Stimulated activated CD8-positive, alpha-beta memory T cell treated with anti-CD3 and anti-CD28 coated beads, Interleukin-4, amount 100 ng/mL, for 4 hours (primary cell): ENCODE results near the gene SAXO1.
"Not testable (repeated sequence)": the region's sequence is repeated elsewhere in the genome, so short reads cannot be mapped to it uniquely, and the experiment has no call there.

Source experiments
- DNase-seq, 2 donors: peaks; one replicate each; pipeline ENCODE4 v3.0.0-alpha.2; 2020; ENCODE audit warnings: low read depth in 2 of 2, low spot score in 1 of 2

Gene SAXO1

DNA sequence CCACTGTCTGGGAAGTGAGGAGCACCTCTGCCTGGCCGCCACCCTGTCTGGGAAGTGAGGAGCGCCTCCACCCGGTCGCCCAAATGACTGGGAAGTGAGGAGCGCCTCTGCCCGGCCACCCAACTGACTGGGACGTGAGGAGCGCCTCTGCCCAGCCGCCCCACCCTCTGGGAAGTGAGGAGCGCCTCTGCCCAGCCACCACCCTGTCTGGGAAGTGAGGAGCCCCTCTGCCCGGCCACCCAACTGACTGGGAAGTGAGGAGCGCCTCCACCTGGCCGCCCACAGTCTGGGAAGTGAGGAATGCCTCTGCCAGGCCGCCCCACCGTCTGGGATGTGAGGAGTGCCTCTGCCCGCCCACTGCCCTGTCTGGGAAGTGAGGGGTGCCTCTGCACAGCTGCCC is 32.9 kb downstream of the SAXO1 start:
- DNase-seq = no peak

- no peak for DNase-seq
These were observed 33.7 kb downstream of the SAXO1 start for GRCh38 chr9:18999173-18999785.

GRCh38 chr9:18997151-18997550 is 35.9 kb downstream of the SAXO1 start:
- no peak for DNase-seq

DNA sequence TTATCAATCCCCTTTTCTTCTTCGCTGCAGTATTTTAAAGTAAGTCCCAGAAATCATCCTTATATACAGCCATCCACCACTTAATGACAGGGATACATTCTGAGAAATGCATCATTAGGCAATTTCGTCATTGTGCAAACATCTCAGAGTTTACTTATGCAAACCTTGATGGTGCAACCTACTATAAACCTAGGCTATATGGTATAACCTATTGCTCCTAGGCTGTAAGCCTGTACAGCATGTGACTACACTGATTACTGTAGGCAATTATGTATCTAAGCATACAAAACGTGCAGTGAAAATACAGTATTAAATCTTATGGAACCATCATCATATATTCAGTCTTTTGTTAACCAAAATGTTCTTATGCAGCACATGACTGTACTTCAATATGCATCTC is 36.8 kb downstream of the SAXO1 start:
- DNase-seq = no peak

- no peak for DNase-seq
These were observed 38.6 kb downstream of the SAXO1 start for GRCh38 chr9:18994263-18994916.

DNA sequence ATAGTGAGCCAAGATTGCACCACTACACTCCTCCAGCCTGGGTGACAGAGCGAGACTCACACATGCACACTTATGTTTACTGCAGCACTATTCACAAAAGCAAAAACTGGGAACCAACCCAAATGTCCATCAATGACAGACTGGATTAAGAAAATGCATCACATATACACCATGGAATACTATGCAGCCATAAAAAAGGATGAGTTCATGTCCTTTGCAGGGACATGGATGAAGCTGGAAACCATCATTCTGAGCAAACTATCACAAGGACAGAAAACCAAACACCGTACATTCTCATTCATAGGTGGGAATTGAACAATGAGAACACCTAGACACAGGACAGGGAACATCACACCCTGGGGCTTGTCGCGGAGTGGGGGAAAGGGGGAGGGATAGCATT is 41.8 kb downstream of the SAXO1 start:
- not testable (repeated sequence) for DNase-seq

DNA sequence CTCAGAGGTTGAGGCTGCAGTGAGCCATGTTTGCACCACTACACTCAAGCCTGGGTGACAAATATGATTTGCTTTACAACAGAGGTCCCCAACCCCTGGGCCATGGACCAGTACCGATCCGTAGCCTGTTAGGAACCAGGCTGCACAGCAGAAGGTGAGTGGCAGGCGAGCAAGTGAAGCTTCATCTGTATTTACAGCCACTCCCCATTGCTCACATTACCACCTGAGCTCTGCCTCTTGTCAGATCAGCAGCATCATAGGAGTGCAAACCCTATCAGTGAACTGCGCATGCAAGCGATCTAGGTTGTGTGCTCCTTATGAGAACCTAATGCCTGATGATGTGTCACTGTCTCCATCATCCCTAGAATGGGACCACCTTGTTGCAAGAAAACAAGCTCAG is 42.5 kb downstream of the SAXO1 start:
- DNase-seq = no peak

- DNase-seq = no peak
These were observed 43.1 kb downstream of the SAXO1 start for GRCh38 chr9:18989865-18990264.

DNA sequence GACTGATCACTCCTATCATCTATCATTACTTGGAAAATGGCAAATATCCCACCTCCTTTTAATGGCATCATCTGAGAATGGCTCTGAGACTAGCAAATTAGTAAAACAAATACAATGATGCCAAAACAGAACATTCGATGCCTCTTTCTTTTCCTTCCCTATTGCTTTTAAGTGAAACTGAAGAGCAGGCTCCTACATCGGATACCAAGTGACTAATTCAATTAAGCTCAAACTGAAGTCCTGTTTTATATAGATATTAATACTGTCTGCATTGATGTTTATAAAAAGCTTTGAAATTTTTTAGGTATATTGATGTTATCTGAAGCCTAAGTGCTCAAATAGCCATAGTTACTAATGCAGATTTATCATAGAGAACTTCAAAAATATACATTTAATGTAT is 43.9 kb downstream of the SAXO1 start:
- no peak for DNase-seq

DNA sequence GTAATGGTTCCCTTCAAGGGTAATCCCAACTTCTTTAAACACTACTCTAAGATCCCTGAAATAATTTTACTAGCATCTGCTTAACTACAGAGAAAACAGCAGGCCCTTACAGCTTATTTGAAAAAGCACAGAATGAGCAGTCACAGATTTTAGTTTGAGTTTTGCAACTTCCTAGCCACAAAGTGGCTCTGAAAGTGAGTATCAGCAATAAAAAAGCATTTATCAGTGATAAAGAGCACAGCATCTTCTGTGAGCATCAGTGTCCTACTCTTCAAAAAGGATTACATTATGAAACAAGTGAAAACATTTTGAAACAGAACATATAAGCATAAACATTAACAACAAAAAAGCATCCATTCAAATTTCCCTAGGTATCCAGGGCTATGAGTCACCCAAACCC is 45.0 kb downstream of the SAXO1 start:
- DNase-seq = no peak

DNA sequence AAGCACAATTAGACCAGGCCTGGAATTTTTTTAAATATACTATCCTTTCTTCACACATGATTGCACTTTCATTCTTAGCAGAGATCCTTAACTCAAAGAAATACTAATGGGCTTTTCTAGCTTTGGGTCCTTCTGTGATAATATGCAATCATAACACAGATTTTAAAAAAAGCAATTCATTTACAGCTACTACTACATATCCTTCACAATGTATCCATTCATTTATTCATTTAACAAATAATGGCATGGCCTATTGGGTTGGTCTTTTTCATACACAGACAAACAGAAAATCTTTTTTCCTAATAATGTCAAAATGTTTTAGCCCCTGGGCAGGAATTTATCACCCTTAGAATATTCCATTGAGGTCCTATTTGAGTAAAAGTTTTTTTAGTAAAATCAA is 47.0 kb downstream of the SAXO1 start:
- no peak for DNase-seq

DNA sequence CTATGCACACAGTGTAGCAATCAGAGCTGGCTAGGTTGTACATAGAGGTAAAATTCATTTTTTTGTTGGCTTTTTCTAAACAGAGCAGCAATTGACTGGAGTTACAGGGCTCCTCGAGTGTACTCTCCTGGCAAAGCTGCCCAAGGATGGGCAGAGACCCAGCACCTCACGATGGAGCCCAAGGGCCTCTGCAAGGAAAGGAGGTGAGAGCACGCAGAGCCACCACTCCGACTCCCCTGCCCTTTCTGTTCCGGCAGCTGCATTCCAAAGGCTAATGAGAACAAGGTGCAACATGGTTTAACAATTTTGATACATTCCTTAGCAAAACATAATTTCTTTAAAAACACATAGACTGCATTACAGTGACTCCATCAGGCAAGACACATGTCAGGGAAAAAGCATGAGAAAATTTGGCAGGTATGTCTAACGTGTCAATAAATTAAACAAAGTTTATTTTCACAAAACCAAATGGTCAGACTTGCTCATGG is 47.5 kb downstream of the SAXO1 start:
- no peak for DNase-seq

GRCh38 chr9:18982262-18982620 is 50.8 kb downstream of the SAXO1 start:
- DNase-seq = no peak

GRCh38 chr9:18981476-18982261 is 51.3 kb downstream of the SAXO1 start:
- DNase-seq = no peak

DNA sequence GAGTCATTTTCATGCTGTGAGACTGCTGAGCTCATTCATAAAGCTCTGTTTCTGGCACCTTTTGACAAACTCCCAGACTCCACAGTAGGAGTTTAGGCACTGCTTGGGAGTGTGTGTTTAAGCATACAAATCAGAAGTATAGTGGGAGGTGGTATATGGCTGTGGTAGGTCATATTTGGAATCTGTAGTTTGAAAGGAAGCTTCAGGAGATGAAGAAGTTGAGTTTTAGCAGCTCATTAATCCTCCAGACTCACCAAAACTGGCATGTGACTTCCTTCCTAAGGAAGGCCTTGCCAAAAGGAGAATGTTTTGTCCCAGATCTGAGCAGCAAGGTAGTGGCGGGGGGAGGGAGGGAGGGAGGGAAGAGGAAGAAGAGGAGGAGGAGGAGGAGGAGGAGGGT is 52.8 kb downstream of the SAXO1 start:
- no peak for DNase-seq

DNA sequence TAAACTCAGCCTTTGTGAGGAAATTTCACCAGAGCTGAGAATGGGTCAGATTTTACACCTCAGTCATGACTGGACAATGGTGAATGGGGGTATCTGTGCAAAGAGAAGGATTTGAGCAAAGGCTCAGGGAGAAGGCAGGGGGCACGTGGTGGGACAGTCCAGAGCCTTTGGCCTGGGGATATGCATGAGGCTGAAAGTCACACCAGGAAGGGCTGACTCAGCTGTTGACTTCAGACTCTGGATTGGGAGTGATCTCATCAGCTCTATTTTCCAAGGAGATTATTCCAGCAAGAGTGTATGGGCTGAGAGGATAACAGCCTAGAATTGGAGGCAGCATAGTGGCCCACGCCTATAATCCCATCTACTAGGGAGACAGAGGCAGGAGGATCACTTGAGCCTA is 53.6 kb downstream of the SAXO1 start:
- no peak for DNase-seq

DNA sequence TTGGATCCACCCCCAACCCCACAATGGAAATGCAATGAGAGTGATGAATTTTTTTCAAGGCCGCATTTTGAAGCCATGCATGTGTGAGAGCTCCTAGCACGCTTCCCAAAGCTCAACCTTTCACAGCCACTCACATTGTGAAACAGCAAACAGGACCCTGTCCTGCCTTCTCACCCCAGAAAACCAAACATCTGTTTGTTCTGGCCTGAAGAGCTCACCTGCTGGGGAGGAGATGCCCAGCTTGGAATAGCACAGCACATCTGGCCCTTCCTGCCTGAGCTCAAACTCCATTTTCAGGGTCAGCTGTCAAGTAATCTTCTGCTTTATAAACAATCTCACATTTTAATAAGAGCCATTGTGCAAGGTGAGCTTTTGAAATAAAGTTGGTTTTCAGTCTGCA is 54.8 kb downstream of the SAXO1 start:
- no peak for DNase-seq

- DNase-seq = no peak
These were observed 56.1 kb downstream of the SAXO1 start for GRCh38 chr9:18976709-18977531.

DNA sequence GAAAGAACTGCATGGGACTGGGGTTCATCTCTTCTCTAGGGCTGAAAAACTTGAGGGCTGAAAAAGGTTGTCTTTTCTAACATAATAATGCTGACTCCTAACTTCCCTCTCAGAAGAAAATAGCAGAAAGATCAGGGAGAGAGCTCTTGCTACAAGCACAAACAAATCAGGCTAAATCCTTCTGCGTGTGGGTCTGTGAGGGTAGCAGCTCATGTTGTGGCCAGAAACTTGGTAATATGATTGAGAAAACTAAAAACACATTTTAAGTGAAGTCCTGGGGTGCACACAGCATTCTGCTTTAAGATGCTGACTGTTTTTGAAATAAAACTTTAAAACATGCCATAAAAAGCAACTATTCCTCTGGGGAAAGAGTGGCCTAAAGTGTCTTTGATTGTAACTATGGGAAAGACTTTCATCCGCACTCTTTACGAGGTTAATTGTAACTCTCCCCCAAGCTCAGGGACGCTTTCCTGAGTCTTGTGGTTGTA is 56.7 kb downstream of the SAXO1 start:
- DNase-seq = no peak

DNA sequence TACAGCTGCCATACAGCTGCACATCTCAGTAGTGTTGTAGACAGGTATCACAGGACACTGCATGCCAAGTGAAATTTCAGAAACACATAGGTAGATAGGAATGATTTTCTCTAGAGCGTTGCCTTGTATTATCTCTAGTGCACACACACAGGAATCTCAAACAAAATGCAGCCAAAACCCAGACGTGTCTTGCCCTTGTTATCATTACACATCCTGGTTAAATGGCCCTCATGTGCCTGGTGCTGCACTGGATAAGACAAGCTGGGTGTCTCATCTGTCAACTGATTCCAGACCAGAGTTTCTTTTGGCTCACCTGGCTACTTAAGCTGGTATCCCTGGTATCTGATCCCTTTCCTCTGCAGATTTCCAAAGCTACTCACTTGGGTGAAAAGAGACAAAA is 59.7 kb downstream of the SAXO1 start:
- DNase-seq = no peak

DNA sequence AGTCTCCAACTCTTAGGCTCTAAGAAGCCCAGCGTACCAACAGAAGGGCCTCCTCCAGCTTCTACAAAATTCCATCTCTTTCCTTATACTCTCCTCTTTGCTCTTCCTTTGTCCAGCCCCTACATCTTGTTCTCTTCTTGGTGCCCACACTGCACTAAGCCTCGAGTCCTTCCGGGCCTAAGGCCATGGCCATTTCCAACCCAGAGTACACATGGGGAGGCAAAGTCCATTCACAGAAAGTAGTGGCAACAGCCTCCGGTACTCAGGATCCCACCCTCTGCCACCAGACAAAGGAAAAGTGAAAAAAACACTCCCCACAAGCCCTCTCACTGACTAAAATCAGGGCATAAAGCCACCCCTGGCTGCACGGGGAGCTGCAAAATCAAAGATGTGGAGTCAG is 60.3 kb downstream of the SAXO1 start:
- DNase-seq = no peak
